ENCODE data around the gene NR1H3. TPM values are rescaled to one million over a fixed set of nuclear protein-coding genes. Genes with fewer than 3 reads are reported as not detected.

Gene NR1H3
- total RNA-seq, 1 experiment from 2014 or later = 31.6 TPM

DNA sequence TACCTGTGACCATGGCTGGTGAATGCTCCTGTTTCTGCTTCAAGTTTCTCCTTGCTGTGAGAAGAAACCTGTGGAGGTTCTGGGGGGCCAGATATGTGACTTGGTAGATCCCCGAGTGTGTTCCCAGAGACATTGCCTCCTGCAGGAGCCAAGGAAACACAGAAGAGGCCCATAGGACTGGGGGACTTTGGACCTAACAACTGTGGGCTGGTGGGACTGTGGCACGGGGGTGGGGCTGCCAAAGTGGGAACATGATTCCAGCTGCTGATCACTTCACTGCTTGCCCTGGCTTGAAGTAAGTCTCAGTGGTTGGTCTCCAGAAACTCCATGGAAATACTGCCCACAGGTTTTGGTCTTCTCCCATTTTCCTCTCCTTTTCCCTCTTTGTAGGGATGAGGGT, 4.1 kb upstream of the NR1H3 start:
- no peak for ATAC-seq
- Histone ChIP-seq H3K9me2 (replicated peaks; ENCODE audit: low read length) (no peaks in the 10 kb centered on the region), H3K36me3 (ENCODE audit: low read depth, low read length) (no peaks in the 10 kb centered on the region), H3K4me1 (ENCODE audit: insufficient read depth, low read length) (peaks cover 29% of the 10 kb centered on the region), H3K9me3 (ENCODE audit: low read length) (no peaks in the 10 kb centered on the region), H3K27ac (ENCODE audit: low read length) (no peak overlapping the region), H3K27me3 (ENCODE audit: low read length) (no peaks in the 10 kb centered on the region), H3K79me2 (ENCODE audit: low read length) (peaks cover 18% of the 10 kb centered on the region), H3K4me2 (ENCODE audit: low read length) (no peak overlapping the region), H2AFZ (ENCODE audit: low read length) (no peak overlapping the region), H3F3A (ENCODE audit: low read length, unreplicated experiment) (peaks cover under 1% of the 10 kb centered on the region), H4K20me1 (ENCODE audit: low read length) (no peaks in the 10 kb centered on the region), H3K9ac (ENCODE audit: low read length) (no peak overlapping the region), H3K4me3 (ENCODE audit: low read length) (no peak overlapping the region)
- TF ChIP-seq EZH2phosphoT487 (IDR thresholded peaks at IDR 0.05; ENCODE audit: borderline replicate concordance, low read length) = no peak
- no peak for TF ChIP-seq CTCF (conservative IDR thresholded peaks at IDR 0.05; ENCODE audit: low read depth, low read length)
- TF ChIP-seq EZH2 (IDR thresholded peaks at IDR 0.05; ENCODE audit: low read length, unreplicated experiment) = no peak
- POLR2A ChIA-PET (ENCODE audit: unreplicated experiment) = no interaction called here
- CTCF ChIA-PET = no interaction called here
- no peak for DNase-seq
- no TSS peak for BruUV-seq (replicated peaks)
- intact Hi-C loops (cut with micrococcal nuclease) = no loop called here

DNA sequence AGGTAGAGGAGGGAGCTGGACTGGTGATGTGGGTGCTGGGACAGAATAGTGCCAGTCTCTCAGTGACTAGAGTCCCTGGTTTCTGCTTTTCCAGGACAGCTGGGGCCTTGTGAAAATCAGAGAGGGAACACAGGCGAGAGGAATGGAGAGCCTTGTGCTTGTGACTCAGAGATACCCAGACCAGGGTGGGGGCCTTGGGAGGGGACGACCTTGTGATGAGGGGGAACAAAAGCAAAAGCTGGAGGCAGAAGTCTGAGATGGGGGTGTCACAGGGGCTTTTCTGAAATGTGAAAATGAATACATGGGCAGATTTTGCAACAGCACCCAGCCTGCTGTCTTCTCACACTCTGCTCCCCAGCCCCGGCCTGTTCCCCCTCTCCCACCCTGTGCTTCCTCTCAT, 3.4 kb upstream of the NR1H3 start:
- H3K27me3 ChIP-seq (ENCODE audit: low read length) = no peaks in the 10 kb centered on the region
- H3F3A ChIP-seq (ENCODE audit: low read length, unreplicated experiment) = peaks cover 6% of the 10 kb centered on the region
- peaks cover 13% of the 10 kb centered on the region for H3K79me2 ChIP-seq (ENCODE audit: low read length)
- no peak for ATAC-seq
- TF ChIP-seq CTCF (conservative IDR thresholded peaks at IDR 0.05; ENCODE audit: low read depth, low read length) = no peak
- TF ChIP-seq EZH2 (IDR thresholded peaks at IDR 0.05; ENCODE audit: low read length, unreplicated experiment) = no peak
- TF ChIP-seq EZH2phosphoT487 (IDR thresholded peaks at IDR 0.05; ENCODE audit: borderline replicate concordance, low read length) = no peak
- no peaks in the 10 kb centered on the region for H4K20me1 ChIP-seq (ENCODE audit: low read length)
- no TSS peak for BruUV-seq (replicated peaks)
- H3K9me2 ChIP-seq (replicated peaks; ENCODE audit: low read length) = no peaks in the 10 kb centered on the region
- H3K4me2 ChIP-seq (ENCODE audit: low read length) = no peak overlapping the region
- intact Hi-C loops (cut with micrococcal nuclease) = no loop called here
- CTCF ChIA-PET = no interaction called here
- POLR2A ChIA-PET (ENCODE audit: unreplicated experiment) = no interaction called here
- no peak overlapping the region for H3K9ac ChIP-seq (ENCODE audit: low read length)
- no peaks in the 10 kb centered on the region for H3K9me3 ChIP-seq (ENCODE audit: low read length)
- H3K4me1 ChIP-seq (ENCODE audit: insufficient read depth, low read length) = peaks cover 36% of the 10 kb centered on the region
- DNase-seq = no peak
- H3K4me3 ChIP-seq (ENCODE audit: low read length) = no peak overlapping the region
- no peak overlapping the region for H3K27ac ChIP-seq (ENCODE audit: low read length)
- H3K36me3 ChIP-seq (ENCODE audit: low read depth, low read length) = no peaks in the 10 kb centered on the region
- no peak overlapping the region for H2AFZ ChIP-seq (ENCODE audit: low read length)

DNA sequence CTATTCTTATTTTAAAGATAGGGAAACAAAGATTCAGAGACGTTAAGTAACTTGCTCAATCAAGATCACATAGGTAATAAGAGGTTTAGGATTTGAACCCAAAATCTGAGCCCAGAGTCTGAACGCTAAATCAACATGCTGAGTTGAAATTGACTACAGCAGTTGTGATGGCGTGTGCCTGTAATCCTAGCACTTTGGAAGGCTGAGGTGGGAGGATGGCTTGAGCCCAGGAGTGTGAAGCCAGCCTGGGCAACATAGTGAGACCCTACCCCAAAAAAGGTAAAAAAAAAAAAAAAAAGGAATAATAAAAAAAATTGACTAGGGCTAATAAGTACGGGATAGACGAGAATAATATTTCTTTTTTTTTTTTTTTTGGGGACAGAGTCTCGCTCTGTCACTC, 1.4 kb upstream of the NR1H3 start:
- no peaks in the 10 kb centered on the region for H3K36me3 ChIP-seq (ENCODE audit: low read depth, low read length)
- BruUV-seq (replicated peaks) = no TSS peak
- no peak overlapping the region for H3K4me2 ChIP-seq (ENCODE audit: low read length)
- H3K4me1 ChIP-seq (ENCODE audit: insufficient read depth, low read length) = peaks cover 41% of the 10 kb centered on the region
- H3K9me3 ChIP-seq (ENCODE audit: low read length) = no peaks in the 10 kb centered on the region
- H3K9me2 ChIP-seq (replicated peaks; ENCODE audit: low read length) = no peaks in the 10 kb centered on the region
- ChIA-PET POLR2A (ENCODE audit: unreplicated experiment) (no interaction called here), CTCF (interaction anchor here (0.6 kb wide), 1 partner anchor 9 kb away, joined by 3 read pairs; no protein-coding TSS in a partner anchor)
- no peak for TF ChIP-seq EZH2 (IDR thresholded peaks at IDR 0.05; ENCODE audit: low read length, unreplicated experiment)
- TF ChIP-seq CTCF (conservative IDR thresholded peaks at IDR 0.05; ENCODE audit: low read depth, low read length) = no peak
- TF ChIP-seq EZH2phosphoT487 (IDR thresholded peaks at IDR 0.05; ENCODE audit: borderline replicate concordance, low read length) = no peak
- H3K27ac ChIP-seq (ENCODE audit: low read length) = no peak overlapping the region
- no peak overlapping the region for H3K9ac ChIP-seq (ENCODE audit: low read length)
- H3K79me2 ChIP-seq (ENCODE audit: low read length) = no peaks in the 10 kb centered on the region
- ATAC-seq (no peak), DNase-seq (no peak)
- H3F3A ChIP-seq (ENCODE audit: low read length, unreplicated experiment) = peaks cover 6% of the 10 kb centered on the region
- H4K20me1 ChIP-seq (ENCODE audit: low read length) = no peaks in the 10 kb centered on the region
- intact Hi-C loops (cut with micrococcal nuclease) = loop anchor here (5.0 kb wide), 1 partner anchor 39 kb away; no protein-coding TSS in a partner anchor
- H3K4me3 ChIP-seq (ENCODE audit: low read length) = no peak overlapping the region
- no peak overlapping the region for H2AFZ ChIP-seq (ENCODE audit: low read length)
- H3K27me3 ChIP-seq (ENCODE audit: low read length) = no peaks in the 10 kb centered on the region
